GM23338 (cell line): ENCODE measurements around the gene SPECC1. TPM values are rescaled to one million over a fixed set of nuclear protein-coding genes. Genes with fewer than 3 reads are reported as not detected.
A peak's percentile ranks its signal among the peaks of the same experiment; 100 is the strongest.

ENCODE experiments used
- ATAC-seq: fragments of 200-7000 bp; cut with Tn5 transposase; 3 replicates; pipeline ENCODE4 v1.9.1; 2020
- DNase-seq: peaks from one replicate; pipeline ENCODE4 v3.0.0-alpha.2; 2015; ENCODE audit warnings: low spot score
- H2AFZ ChIP-seq: fragments of 200-600 bp; sonication (generic); 2 replicates; pipeline ENCODE4 v1.8.0; 2016; ENCODE audit warnings: antibody characterized with exemption, mild to moderate bottlenecking, moderate library complexity
- H3F3A ChIP-seq: fragments of 200-600 bp; sonication (generic); replicated peaks from 2 replicates; pipeline ENCODE4 v1.8.0; 2017; ENCODE audit warnings: antibody characterized with exemption, mixed run types, low read depth
- H3K27ac ChIP-seq: fragments of 200-600 bp; sonication (generic); 2 replicates; pipeline ENCODE4 v1.6.1; 2016; ENCODE audit warnings: low read depth
- H3K27me3 ChIP-seq: fragments of 200-600 bp; sonication (generic); 2 replicates; pipeline ENCODE4 v1.8.0; 2016; ENCODE audit warnings: mild to moderate bottlenecking, mixed run types, moderate library complexity; ENCODE audit not compliant: insufficient read depth
- H3K36me3 ChIP-seq: fragments of 200-600 bp; sonication (generic); 2 replicates; pipeline ENCODE4 v1.8.0; 2016; ENCODE audit warnings: mild to moderate bottlenecking; ENCODE audit not compliant: insufficient read depth
- H3K4me1 ChIP-seq: fragments of 200-600 bp; sonication (generic); 2 replicates; pipeline ENCODE4 v1.8.0; 2016; ENCODE audit warnings: mild to moderate bottlenecking, moderate library complexity; ENCODE audit not compliant: insufficient read depth
- H3K4me2 ChIP-seq: fragments of 200-600 bp; sonication (generic); 2 replicates; pipeline ENCODE4 v1.7.1; 2017; ENCODE audit warnings: mixed run types
- H3K4me3 ChIP-seq: fragments of 200-600 bp; sonication (generic); 2 replicates; pipeline ENCODE4 v1.6.1; 2016; ENCODE audit warnings: mixed run types
- H3K79me2 ChIP-seq: fragments of 200-600 bp; sonication (generic); replicated peaks from 2 replicates; pipeline ENCODE4 v1.8.0; 2017; ENCODE audit warnings: mild to moderate bottlenecking; ENCODE audit not compliant: insufficient read depth
- H3K9me2 ChIP-seq: fragments of 200-600 bp; sonication (generic); 2 replicates; pipeline ENCODE4 v1.8.0; 2017; ENCODE audit not compliant: insufficient read depth
- H4K20me1 ChIP-seq: fragments of 200-600 bp; sonication (generic); replicated peaks from 2 replicates; pipeline ENCODE4 v1.8.0; 2017; ENCODE audit warnings: mild to moderate bottlenecking; ENCODE audit not compliant: insufficient read depth
- H3K27ac Mint-ChIP-seq: 2 replicates; pipeline ENCODE4 v1.8.0; 2020; ENCODE audit warnings: inconsistent platforms, mild to moderate bottlenecking, moderate library complexity, mixed read lengths
- H3K27me3 Mint-ChIP-seq: 3 replicates; pipeline ENCODE4 v1.8.0; 2022; ENCODE audit warnings: low read depth, mild to moderate bottlenecking, moderate library complexity, mixed read lengths, inconsistent platforms; ENCODE audit not compliant: insufficient read depth, poor library complexity
- H3K36me3 Mint-ChIP-seq: 3 replicates; pipeline ENCODE4 v1.8.0; 2021; ENCODE audit warnings: low read depth, mild to moderate bottlenecking, inconsistent platforms, moderate library complexity, mixed read lengths
- H3K4me1 Mint-ChIP-seq: 3 replicates; pipeline ENCODE4 v1.8.0; 2020; ENCODE audit warnings: mild to moderate bottlenecking, inconsistent platforms, mixed read lengths
- H3K4me3 Mint-ChIP-seq: 3 replicates; pipeline ENCODE4 v1.8.0; 2021; ENCODE audit warnings: moderate library complexity, mild to moderate bottlenecking, inconsistent platforms, mixed read lengths
- H3K9me3 Mint-ChIP-seq: 3 replicates; pipeline ENCODE4 v1.8.0; 2020; ENCODE audit warnings: moderate library complexity, mild to moderate bottlenecking, inconsistent platforms, mixed read lengths
- CREB1 ChIP-seq: fragments of 250-450 bp; sonication (Bioruptor Pico); IDR thresholded peaks from 2 replicates; pipeline ENCODE4 v1.5.0; 2020; ENCODE audit warnings: low read depth, mild to moderate bottlenecking, moderate library complexity
- EZH2phosphoT487 ChIP-seq: fragments of 200-600 bp; sonication (generic); IDR thresholded peaks from one replicate; pipeline ENCODE4 v1.8.1; 2018; ENCODE audit warnings: antibody characterized with exemption; ENCODE audit not compliant: unreplicated experiment
- JUNB ChIP-seq: IDR thresholded peaks from one replicate; pipeline ENCODE4 v1.6.1; 2016; ENCODE audit warnings: antibody characterized with exemption; ENCODE audit not compliant: unreplicated experiment
- NANOG ChIP-seq: IDR thresholded peaks from 2 replicates; pipeline ENCODE4 v1.6.1; 2016; ENCODE audit warnings: antibody characterized with exemption, borderline replicate concordance
- STAT1 ChIP-seq: IDR thresholded peaks from one replicate; pipeline ENCODE4 v1.6.1; 2016; ENCODE audit warnings: antibody characterized with exemption; ENCODE audit not compliant: unreplicated experiment
- ZNF114 ChIP-seq: fragments of 250-450 bp; sonication (Bioruptor Pico); IDR thresholded peaks from 2 replicates; pipeline ENCODE4 v1.5.0; 2020; ENCODE audit warnings: mild to moderate bottlenecking, moderate library complexity
- polyA plus RNA-seq: library from polyadenylated mRNA; unstranded; fragments of >200 nt; fragmentation: Nextera tagmentation; extraction: Ambion mirVana; gene quantifications from 2 replicates; pipeline ENCODE4 v1.2.1, GENCODE V29; 2016
- total RNA-seq: library from RNA; depleted of rRNA; stranded (reverse); fragments of >200 nt; shearing (Covaris generic); gene quantifications from 2 replicates; pipeline ENCODE4 v1.2.3, GENCODE V29; 2014
- TF ChIP-seq, protein P1 (sequence below), 2 experiments: fragments of 200-600 bp in 1 of 2; sonication (generic) in 1 of 2; conservative IDR thresholded peaks; 2 replicates each; pipeline versions ENCODE4 v1.5.1 to v1.6.1; 2016 to 2017; ENCODE audit warnings: antibody characterized with exemption in 2 of 2, low read depth in 2 of 2, mild to moderate bottlenecking in 2 of 2, moderate library complexity in 1 of 2
- TF ChIP-seq, protein P2 (sequence below): fragments of 250-450 bp; sonication (Bioruptor Pico); IDR thresholded peaks from 2 replicates; pipeline ENCODE4 v1.5.0; 2020; ENCODE audit warnings: mild to moderate bottlenecking, moderate library complexity
- TF ChIP-seq, protein P3 (sequence below): IDR thresholded peaks from one replicate; pipeline ENCODE4 v1.6.1; 2018; ENCODE audit warnings: antibody characterized with exemption; ENCODE audit not compliant: unreplicated experiment

Gene SPECC1
- total and polyA plus RNA-seq, 2 experiments from 2014 or later = 42.6 to 101 TPM

- H3K27ac ChIP-seq = peak overlapping the region; percentile 63; the same call in 1 of the 2 replicates
- H3K9me2 ChIP-seq = no peaks in the 10 kb centered on the region
- H3K27ac Mint-ChIP-seq = peak overlapping the region; percentile 17; the same call in 1 of the 2 replicates
- no peak for DNase-seq
- no peaks in the 10 kb centered on the region for H3K36me3 ChIP-seq
- no peaks in the 10 kb centered on the region for H3K27me3 ChIP-seq
- no peak overlapping the region for H3K4me3 Mint-ChIP-seq
- peak overlapping the region; percentile 27; the same call in 1 of the 2 replicates for H3K4me2 ChIP-seq
- no peaks in the 10 kb centered on the region for H3K36me3 Mint-ChIP-seq
- H4K20me1 ChIP-seq = peaks cover 14% of the 10 kb centered on the region
- no peak overlapping the region for H2AFZ ChIP-seq
- ATAC-seq = no peak
- H3K79me2 ChIP-seq = peaks cover 100% of the 10 kb centered on the region
- H3K4me3 ChIP-seq = no peak overlapping the region
- TF ChIP-seq EZH2phosphoT487 (no peak), ZNF114 (CRISPR knock-in tag) (no peak), JUNB (no peak), CREB1 (no peak), STAT1 (no peak), NANOG (no peak)
- TF ChIP-seq, protein P1, sequence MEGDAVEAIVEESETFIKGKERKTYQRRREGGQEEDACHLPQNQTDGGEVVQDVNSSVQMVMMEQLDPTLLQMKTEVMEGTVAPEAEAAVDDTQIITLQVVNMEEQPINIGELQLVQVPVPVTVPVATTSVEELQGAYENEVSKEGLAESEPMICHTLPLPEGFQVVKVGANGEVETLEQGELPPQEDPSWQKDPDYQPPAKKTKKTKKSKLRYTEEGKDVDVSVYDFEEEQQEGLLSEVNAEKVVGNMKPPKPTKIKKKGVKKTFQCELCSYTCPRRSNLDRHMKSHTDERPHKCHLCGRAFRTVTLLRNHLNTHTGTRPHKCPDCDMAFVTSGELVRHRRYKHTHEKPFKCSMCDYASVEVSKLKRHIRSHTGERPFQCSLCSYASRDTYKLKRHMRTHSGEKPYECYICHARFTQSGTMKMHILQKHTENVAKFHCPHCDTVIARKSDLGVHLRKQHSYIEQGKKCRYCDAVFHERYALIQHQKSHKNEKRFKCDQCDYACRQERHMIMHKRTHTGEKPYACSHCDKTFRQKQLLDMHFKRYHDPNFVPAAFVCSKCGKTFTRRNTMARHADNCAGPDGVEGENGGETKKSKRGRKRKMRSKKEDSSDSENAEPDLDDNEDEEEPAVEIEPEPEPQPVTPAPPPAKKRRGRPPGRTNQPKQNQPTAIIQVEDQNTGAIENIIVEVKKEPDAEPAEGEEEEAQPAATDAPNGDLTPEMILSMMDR (conservative IDR thresholded peaks at IDR 0.05; ENCODE audit: low read depth in 2 of 2) = no peak
- TF ChIP-seq, protein P2, sequence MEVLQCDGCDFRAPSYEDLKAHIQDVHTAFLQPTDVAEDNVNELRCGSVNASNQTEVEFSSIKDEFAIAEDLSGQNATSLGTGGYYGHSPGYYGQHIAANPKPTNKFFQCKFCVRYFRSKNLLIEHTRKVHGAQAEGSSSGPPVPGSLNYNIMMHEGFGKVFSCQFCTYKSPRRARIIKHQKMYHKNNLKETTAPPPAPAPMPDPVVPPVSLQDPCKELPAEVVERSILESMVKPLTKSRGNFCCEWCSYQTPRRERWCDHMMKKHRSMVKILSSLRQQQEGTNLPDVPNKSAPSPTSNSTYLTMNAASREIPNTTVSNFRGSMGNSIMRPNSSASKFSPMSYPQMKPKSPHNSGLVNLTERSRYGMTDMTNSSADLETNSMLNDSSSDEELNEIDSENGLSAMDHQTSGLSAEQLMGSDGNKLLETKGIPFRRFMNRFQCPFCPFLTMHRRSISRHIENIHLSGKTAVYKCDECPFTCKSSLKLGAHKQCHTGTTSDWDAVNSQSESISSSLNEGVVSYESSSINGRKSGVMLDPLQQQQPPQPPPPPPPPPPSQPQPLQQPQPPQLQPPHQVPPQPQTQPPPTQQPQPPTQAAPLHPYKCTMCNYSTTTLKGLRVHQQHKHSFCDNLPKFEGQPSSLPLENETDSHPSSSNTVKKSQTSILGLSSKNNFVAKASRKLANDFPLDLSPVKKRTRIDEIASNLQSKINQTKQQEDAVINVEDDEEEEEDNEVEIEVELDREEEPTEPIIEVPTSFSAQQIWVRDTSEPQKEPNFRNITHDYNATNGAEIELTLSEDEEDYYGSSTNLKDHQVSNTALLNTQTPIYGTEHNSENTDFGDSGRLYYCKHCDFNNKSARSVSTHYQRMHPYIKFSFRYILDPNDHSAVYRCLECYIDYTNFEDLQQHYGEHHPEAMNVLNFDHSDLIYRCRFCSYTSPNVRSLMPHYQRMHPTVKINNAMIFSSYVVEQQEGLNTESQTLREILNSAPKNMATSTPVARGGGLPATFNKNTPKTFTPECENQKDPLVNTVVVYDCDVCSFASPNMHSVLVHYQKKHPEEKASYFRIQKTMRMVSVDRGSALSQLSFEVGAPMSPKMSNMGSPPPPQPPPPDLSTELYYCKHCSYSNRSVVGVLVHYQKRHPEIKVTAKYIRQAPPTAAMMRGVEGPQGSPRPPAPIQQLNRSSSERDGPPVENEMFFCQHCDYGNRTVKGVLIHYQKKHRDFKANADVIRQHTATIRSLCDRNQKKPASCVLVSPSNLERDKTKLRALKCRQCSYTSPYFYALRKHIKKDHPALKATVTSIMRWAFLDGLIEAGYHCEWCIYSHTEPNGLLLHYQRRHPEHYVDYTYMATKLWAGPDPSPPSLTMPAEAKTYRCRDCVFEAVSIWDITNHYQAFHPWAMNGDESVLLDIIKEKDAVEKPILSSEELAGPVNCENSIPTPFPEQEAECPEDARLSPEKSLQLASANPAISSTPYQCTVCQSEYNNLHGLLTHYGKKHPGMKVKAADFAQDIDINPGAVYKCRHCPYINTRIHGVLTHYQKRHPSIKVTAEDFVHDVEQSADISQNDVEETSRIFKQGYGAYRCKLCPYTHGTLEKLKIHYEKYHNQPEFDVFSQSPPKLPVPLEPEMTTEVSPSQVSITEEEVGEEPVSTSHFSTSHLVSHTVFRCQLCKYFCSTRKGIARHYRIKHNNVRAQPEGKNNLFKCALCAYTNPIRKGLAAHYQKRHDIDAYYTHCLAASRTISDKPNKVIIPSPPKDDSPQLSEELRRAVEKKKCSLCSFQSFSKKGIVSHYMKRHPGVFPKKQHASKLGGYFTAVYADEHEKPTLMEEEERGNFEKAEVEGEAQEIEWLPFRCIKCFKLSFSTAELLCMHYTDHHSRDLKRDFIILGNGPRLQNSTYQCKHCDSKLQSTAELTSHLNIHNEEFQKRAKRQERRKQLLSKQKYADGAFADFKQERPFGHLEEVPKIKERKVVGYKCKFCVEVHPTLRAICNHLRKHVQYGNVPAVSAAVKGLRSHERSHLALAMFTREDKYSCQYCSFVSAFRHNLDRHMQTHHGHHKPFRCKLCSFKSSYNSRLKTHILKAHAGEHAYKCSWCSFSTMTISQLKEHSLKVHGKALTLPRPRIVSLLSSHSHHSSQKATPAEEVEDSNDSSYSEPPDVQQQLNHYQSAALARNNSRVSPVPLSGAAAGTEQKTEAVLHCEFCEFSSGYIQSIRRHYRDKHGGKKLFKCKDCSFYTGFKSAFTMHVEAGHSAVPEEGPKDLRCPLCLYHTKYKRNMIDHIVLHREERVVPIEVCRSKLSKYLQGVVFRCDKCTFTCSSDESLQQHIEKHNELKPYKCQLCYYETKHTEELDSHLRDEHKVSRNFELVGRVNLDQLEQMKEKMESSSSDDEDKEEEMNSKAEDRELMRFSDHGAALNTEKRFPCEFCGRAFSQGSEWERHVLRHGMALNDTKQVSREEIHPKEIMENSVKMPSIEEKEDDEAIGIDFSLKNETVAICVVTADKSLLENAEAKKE = no peak
- TF ChIP-seq, protein P3, sequence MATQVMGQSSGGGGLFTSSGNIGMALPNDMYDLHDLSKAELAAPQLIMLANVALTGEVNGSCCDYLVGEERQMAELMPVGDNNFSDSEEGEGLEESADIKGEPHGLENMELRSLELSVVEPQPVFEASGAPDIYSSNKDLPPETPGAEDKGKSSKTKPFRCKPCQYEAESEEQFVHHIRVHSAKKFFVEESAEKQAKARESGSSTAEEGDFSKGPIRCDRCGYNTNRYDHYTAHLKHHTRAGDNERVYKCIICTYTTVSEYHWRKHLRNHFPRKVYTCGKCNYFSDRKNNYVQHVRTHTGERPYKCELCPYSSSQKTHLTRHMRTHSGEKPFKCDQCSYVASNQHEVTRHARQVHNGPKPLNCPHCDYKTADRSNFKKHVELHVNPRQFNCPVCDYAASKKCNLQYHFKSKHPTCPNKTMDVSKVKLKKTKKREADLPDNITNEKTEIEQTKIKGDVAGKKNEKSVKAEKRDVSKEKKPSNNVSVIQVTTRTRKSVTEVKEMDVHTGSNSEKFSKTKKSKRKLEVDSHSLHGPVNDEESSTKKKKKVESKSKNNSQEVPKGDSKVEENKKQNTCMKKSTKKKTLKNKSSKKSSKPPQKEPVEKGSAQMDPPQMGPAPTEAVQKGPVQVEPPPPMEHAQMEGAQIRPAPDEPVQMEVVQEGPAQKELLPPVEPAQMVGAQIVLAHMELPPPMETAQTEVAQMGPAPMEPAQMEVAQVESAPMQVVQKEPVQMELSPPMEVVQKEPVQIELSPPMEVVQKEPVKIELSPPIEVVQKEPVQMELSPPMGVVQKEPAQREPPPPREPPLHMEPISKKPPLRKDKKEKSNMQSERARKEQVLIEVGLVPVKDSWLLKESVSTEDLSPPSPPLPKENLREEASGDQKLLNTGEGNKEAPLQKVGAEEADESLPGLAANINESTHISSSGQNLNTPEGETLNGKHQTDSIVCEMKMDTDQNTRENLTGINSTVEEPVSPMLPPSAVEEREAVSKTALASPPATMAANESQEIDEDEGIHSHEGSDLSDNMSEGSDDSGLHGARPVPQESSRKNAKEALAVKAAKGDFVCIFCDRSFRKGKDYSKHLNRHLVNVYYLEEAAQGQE = no peak
- H3K9me3 Mint-ChIP-seq = no peaks in the 10 kb centered on the region; the same call in 2 of the 3 replicates
- no peaks in the 10 kb centered on the region; the same call in 1 of the 2 replicates for H3F3A ChIP-seq
- H3K4me1 ChIP-seq = peaks cover 69% of the 10 kb centered on the region
- H3K4me1 Mint-ChIP-seq = peaks cover 61% of the 10 kb centered on the region
- peaks cover 7% of the 10 kb centered on the region for H3K27me3 Mint-ChIP-seq
These were observed 163.9 kb downstream of the SPECC1 start for GRCh38 chr17:20173091-20173490.
